Measurements from ENCODE around the gene LINC00632.

- TF ChIP-seq, protein P1, sequence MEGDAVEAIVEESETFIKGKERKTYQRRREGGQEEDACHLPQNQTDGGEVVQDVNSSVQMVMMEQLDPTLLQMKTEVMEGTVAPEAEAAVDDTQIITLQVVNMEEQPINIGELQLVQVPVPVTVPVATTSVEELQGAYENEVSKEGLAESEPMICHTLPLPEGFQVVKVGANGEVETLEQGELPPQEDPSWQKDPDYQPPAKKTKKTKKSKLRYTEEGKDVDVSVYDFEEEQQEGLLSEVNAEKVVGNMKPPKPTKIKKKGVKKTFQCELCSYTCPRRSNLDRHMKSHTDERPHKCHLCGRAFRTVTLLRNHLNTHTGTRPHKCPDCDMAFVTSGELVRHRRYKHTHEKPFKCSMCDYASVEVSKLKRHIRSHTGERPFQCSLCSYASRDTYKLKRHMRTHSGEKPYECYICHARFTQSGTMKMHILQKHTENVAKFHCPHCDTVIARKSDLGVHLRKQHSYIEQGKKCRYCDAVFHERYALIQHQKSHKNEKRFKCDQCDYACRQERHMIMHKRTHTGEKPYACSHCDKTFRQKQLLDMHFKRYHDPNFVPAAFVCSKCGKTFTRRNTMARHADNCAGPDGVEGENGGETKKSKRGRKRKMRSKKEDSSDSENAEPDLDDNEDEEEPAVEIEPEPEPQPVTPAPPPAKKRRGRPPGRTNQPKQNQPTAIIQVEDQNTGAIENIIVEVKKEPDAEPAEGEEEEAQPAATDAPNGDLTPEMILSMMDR (IDR thresholded peaks at IDR 0.05), result no peak
- TF ChIP-seq EP300 (IDR thresholded peaks at IDR 0.05; ENCODE audit: low read depth) (no peak), POLR2AphosphoS5 (IDR thresholded peaks at IDR 0.05) (no peak), POLR2A (IDR thresholded peaks at IDR 0.05) (no peak)
Measured at GRCh38 chrX:140794642-140795041, 85.1 kb downstream of the LINC00632 start.

Data from transverse colon (tissue), 4 donors.